KOPT-K1 (cell line): ENCODE data around the gene CATSPERD.

Experiments
- H3K27ac ChIP-seq: fragments of 200-600 bp; sonication (generic); 2 replicates; pipeline ENCODE4 v1.5.1; 2016; ENCODE audit warnings: antibody characterized with exemption, mild to moderate bottlenecking, low read depth, low read length; ENCODE audit not compliant: poor library complexity, severe bottlenecking
- H3K36me3 ChIP-seq: fragments of 200-600 bp; sonication (generic); 2 replicates; pipeline ENCODE4 v1.5.1; 2017; ENCODE audit warnings: antibody characterized with exemption, mild to moderate bottlenecking, low read length, moderate library complexity; ENCODE audit not compliant: insufficient read depth
- H3K9me3 ChIP-seq: fragments of 200-600 bp; sonication (generic); 2 replicates; pipeline ENCODE4 v1.5.1; 2017; ENCODE audit warnings: antibody characterized with exemption, low read length, mild to moderate bottlenecking; ENCODE audit not compliant: insufficient read depth, poor library complexity, severe bottlenecking

Gene CATSPERD

GRCh38 chr19:5691822-5692722 is 28.4 kb upstream of the CATSPERD start:
- Histone ChIP-seq H3K36me3 (peaks cover 63% of the 10 kb centered on the region), H3K27ac (peak overlapping the region; percentile 94), H3K9me3 (no peaks in the 10 kb centered on the region)

GRCh38 chr19:5692723-5693194 is 27.7 kb upstream of the CATSPERD start:
- H3K27ac ChIP-seq = no peak overlapping the region
- peaks cover 70% of the 10 kb centered on the region for H3K36me3 ChIP-seq
- H3K9me3 ChIP-seq = no peaks in the 10 kb centered on the region

- Histone ChIP-seq H3K27ac (no peak overlapping the region), H3K9me3 (no peaks in the 10 kb centered on the region), H3K36me3 (peaks cover 78% of the 10 kb centered on the region)
Measured at GRCh38 chr19:5693195-5694166, 27.0 kb upstream of the CATSPERD start.

- H3K27ac ChIP-seq = no peak overlapping the region
- no peaks in the 10 kb centered on the region for H3K9me3 ChIP-seq
- H3K36me3 ChIP-seq = peaks cover 86% of the 10 kb centered on the region
Measured at GRCh38 chr19:5694167-5694955, 26.1 kb upstream of the CATSPERD start.

GRCh38 chr19:5694956-5695648 is 25.3 kb upstream of the CATSPERD start:
- Histone ChIP-seq H3K36me3 (peaks cover 92% of the 10 kb centered on the region), H3K27ac (no peak overlapping the region), H3K9me3 (no peaks in the 10 kb centered on the region)

GRCh38 chr19:5695649-5696195 is 24.7 kb upstream of the CATSPERD start:
- peaks cover 99% of the 10 kb centered on the region for H3K36me3 ChIP-seq

GRCh38 chr19:5696196-5697021 is 24.0 kb upstream of the CATSPERD start:
- peaks cover 99% of the 10 kb centered on the region for H3K36me3 ChIP-seq
- no peak overlapping the region for H3K27ac ChIP-seq
- no peaks in the 10 kb centered on the region for H3K9me3 ChIP-seq

More at GRCh38 chr19:5695649-5696195, 24.7 kb upstream of the CATSPERD start:
- Histone ChIP-seq H3K27ac (no peak overlapping the region), H3K9me3 (no peaks in the 10 kb centered on the region)

- Histone ChIP-seq H3K27ac (no peak overlapping the region), H3K36me3 (peaks cover 90% of the 10 kb centered on the region), H3K9me3 (no peaks in the 10 kb centered on the region)
Measured at GRCh38 chr19:5697022-5697889, 23.2 kb upstream of the CATSPERD start.

- Histone ChIP-seq H3K36me3 (peaks cover 85% of the 10 kb centered on the region), H3K27ac (no peak overlapping the region), H3K9me3 (no peaks in the 10 kb centered on the region)
Measured at GRCh38 chr19:5697890-5698634, 22.4 kb upstream of the CATSPERD start.

GRCh38 chr19:5698635-5699422 is 21.6 kb upstream of the CATSPERD start:
- no peaks in the 10 kb centered on the region for H3K9me3 ChIP-seq
- H3K27ac ChIP-seq = no peak overlapping the region
- peaks cover 85% of the 10 kb centered on the region for H3K36me3 ChIP-seq

- Histone ChIP-seq H3K36me3 (peaks cover 85% of the 10 kb centered on the region), H3K9me3 (no peaks in the 10 kb centered on the region), H3K27ac (no peak overlapping the region)
Measured at GRCh38 chr19:5700455-5701092, 19.9 kb upstream of the CATSPERD start.
